ENCODE measurements around the gene HOTAIR.

HOTAIR gene

GRCh38 chr12:53941750-53942149 lies 33.0 kb downstream of the HOTAIR start:
- no peak for TF ChIP-seq CTCF (conservative IDR thresholded peaks at IDR 0.05; ENCODE audit: low read depth, low read length)
- H3K4me3 ChIP-seq (ENCODE audit: low read length): no peak overlapping the region
- no peak for DNase-seq (ENCODE audit: low read depth)

GRCh38 chr12:53941187-53941586 lies 33.6 kb downstream of the HOTAIR start:
- no peak for DNase-seq (ENCODE audit: low read depth)
- TF ChIP-seq CTCF (conservative IDR thresholded peaks at IDR 0.05; ENCODE audit: low read depth, low read length): no peak
- H3K4me3 ChIP-seq (ENCODE audit: low read length): no peak overlapping the region

GRCh38 chr12:53940443-53941014 lies 34.2 kb downstream of the HOTAIR start:
- DNase-seq (ENCODE audit: low read depth): no peak
- no peak for TF ChIP-seq CTCF (conservative IDR thresholded peaks at IDR 0.05; ENCODE audit: low read depth, low read length)
- H3K4me3 ChIP-seq (ENCODE audit: low read length): no peak overlapping the region

- no peak for TF ChIP-seq CTCF (conservative IDR thresholded peaks at IDR 0.05; ENCODE audit: low read depth, low read length)
- H3K4me3 ChIP-seq (ENCODE audit: low read length): no peak overlapping the region
- DNase-seq (ENCODE audit: low read depth): no peak
Measured at GRCh38 chr12:53939141-53940108, 35.3 kb downstream of the HOTAIR start.

- DNase-seq (ENCODE audit: low read depth): no peak
- H3K4me3 ChIP-seq (ENCODE audit: low read length): no peak within 1 kb of the TSS
- no peak for TF ChIP-seq CTCF (conservative IDR thresholded peaks at IDR 0.05; ENCODE audit: low read depth, low read length)
Measured at GRCh38 chr12:53938326-53939140, 36.2 kb downstream of the HOTAIR start, which contains the start of gene HOXC13. TSS of gene HOXC13 (plus strand) at chr12:53938831. CDS start at chr12:53938907, 76 bp downstream.

- TF ChIP-seq CTCF (conservative IDR thresholded peaks at IDR 0.05; ENCODE audit: low read depth, low read length): no peak
- DNase-seq (ENCODE audit: low read depth): no peak
- H3K4me3 ChIP-seq (ENCODE audit: low read length): no peak overlapping the region
Measured at GRCh38 chr12:53937596-53938325, 37.0 kb downstream of the HOTAIR start.

Data from retinal pigment epithelial cell (primary cell).